SIG-M5 treated with dmso at 0.1 percent for 504 hours (cell line): ENCODE measurements around the gene CHD3.
A peak's percentile ranks its signal among the peaks of the same experiment; 100 is the strongest.

Source experiments
- DNase-seq: peaks from one replicate; lab custom pipeline; 2025; ENCODE audit not compliant: unreplicated experiment; lab: John Stamatoyannopoulos, UW

The CHD3 gene

GRCh38 chr17:7893187-7893880 is 4.7 kb downstream of the CHD3 start:
- DNase-seq: no peak

- DNase-seq: no peak
Observed at GRCh38 chr17:7894226-7894625, 5.6 kb downstream of the CHD3 start.

GRCh38 chr17:7894866-7895265 is 6.3 kb downstream of the CHD3 start:
- no peak for DNase-seq

- no peak for DNase-seq
Observed at GRCh38 chr17:7897090-7897489, 8.5 kb downstream of the CHD3 start.

GRCh38 chr17:7897773-7898172 is 9.2 kb downstream of the CHD3 start:
- no peak for DNase-seq

GRCh38 chr17:7903154-7904103 is 14.8 kb downstream of the CHD3 start:
- DNase-seq: no peak

- DNase-seq: no peak
Observed at GRCh38 chr17:7909089-7909488, 20.5 kb downstream of the CHD3 start.

GRCh38 chr17:7910281-7910680 is 21.7 kb downstream of the CHD3 start:
- DNase-seq: no peak

GRCh38 chr17:7910711-7911110 is 22.1 kb downstream of the CHD3 start:
- no peak for DNase-seq

- DNase-seq: no peak
Observed at GRCh38 chr17:7911116-7911515, 22.5 kb downstream of the CHD3 start.

GRCh38 chr17:7912927-7913524 is 24.4 kb downstream of the CHD3 start:
- DNase-seq: peak; percentile 79

- no peak for DNase-seq
Observed at GRCh38 chr17:7915179-7915610, 26.6 kb downstream of the CHD3 start.

GRCh38 chr17:7915611-7916384 is 27.2 kb downstream of the CHD3 start, which contains the start of gene RNF227:
Gene RNF227, minus strand, starts transcription at chr17:7916289. Its CDS starts 94 bp downstream, at chr17:7916195.
- DNase-seq: peak; percentile 83

- DNase-seq: no peak
Observed at GRCh38 chr17:7916385-7916682, 27.7 kb downstream of the CHD3 start.

GRCh38 chr17:7916808-7917207 is 28.2 kb downstream of the CHD3 start:
- DNase-seq: no peak

- DNase-seq: no peak
Observed at GRCh38 chr17:7922269-7922844, 33.8 kb downstream of the CHD3 start.

- DNase-seq: no peak
Observed at GRCh38 chr17:7922845-7923628, 34.4 kb downstream of the CHD3 start.

GRCh38 chr17:7927596-7927995 is 39.0 kb downstream of the CHD3 start:
- no peak for DNase-seq

GRCh38 chr17:7929158-7930023 is 40.8 kb downstream of the CHD3 start, which contains the start of gene KCNAB3:
Gene KCNAB3, minus strand, starts transcription at chr17:7929856. Its CDS starts 421 bp downstream, at chr17:7929435.
- no peak for DNase-seq
